PC-9 (cell line): ENCODE results near the gene CATSPERB.

Experiments used
- CTCF ChIP-seq: fragments of 200-600 bp; sonication (generic); conservative IDR thresholded peaks from 2 replicates; pipeline ENCODE4 v1.6.1; 2017; ENCODE audit warnings: mixed run types, antibody characterized with exemption, mild to moderate bottlenecking, moderate library complexity
- EZH2 ChIP-seq: fragments of 200-600 bp; sonication (generic); IDR thresholded peaks from 2 replicates; pipeline ENCODE4 v1.8.0; 2017; ENCODE audit warnings: antibody characterized with exemption, low read depth

GRCh38 chr14:91555531-91555930 is 176.4 kb downstream of the CATSPERB start:
- TF ChIP-seq CTCF = no peak
- TF ChIP-seq EZH2 = no peak
